HepG2 (cell line): ENCODE results near the gene ZNF771. TPM values are rescaled to one million over a fixed set of nuclear protein-coding genes. Genes with fewer than 3 reads are reported as not detected.

Experiments used
- polyA plus RNA-seq, 8 experiments: library from polyadenylated mRNA; depleted of rRNA in 3 of 8; stranded (reverse) in 7 of 8; unstranded in 1 of 8; fragments of >200 nt; fragmentation: Illumina TruSeq in 4 of 8; extraction: Trizol in 4 of 8; gene quantifications; 2 replicates each; pipeline versions ENCODE4 v1.2.1 to v1.2.3, GENCODE V29; 2011 to 2016; ENCODE audit warnings: low read depth in 4 of 8, missing spikeins in 1 of 8, mixed read lengths in 1 of 8; ENCODE audit not compliant: insufficient read depth in 1 of 8
- small RNA-seq, 3 experiments: library from RNA; depleted of rRNA; stranded (forward); fragments of <200 nt; gene quantifications; one replicate each; pipeline ENCODE3, GENCODE V24; 2012; ENCODE audit warnings: low read depth in 2 of 3, low replicate concordance in 1 of 3; ENCODE audit not compliant: insufficient read length in 3 of 3, insufficient read depth in 2 of 3
- total RNA-seq, 5 experiments: library from RNA; depleted of rRNA; stranded (reverse); fragments of >200 nt; fragmentation: Illumina TruSeq; extraction: Trizol; gene quantifications; 2 replicates each; pipeline ENCODE4 v1.2.3, GENCODE V29; 2016; ENCODE audit warnings: low read depth in 1 of 5

Gene ZNF771
- total and polyA plus RNA-seq, 2 of the 13 experiments (the other 11 are each of a cell fraction or from before 2014, with no cell fraction given), result 5.0 to 11.8 TPM

Small RNAs within 50 kb of the gene (small RNA-seq; reads per million reads assigned to genes)
- gene RF00019 (0 reads per million in 3 experiments), gene RF00406 (0.65 to 3.2 (median 2.9) reads per million in 3 experiments)

Other genes with a start within 250 kb of the ZNF771 start
- 5.4 and 6.5 TPM in 2 replicates for gene CORO1A, start 224.0 kb upstream of the ZNF771 start, total RNA-seq (2016; rRNA removed; fragmentation: Illumina TruSeq; extraction: Trizol)
- 9.5 and 12.9 TPM in 2 replicates for gene CORO1A, start 224.0 kb upstream of the ZNF771 start, polyA plus RNA-seq (2011; rRNA removed)
- gene BOLA2B, start 213.9 kb upstream of the ZNF771 start, total RNA-seq (2016; rRNA removed; fragmentation: Illumina TruSeq; extraction: Trizol), result 295 and 354 TPM in 2 replicates
- gene BOLA2B, start 213.9 kb upstream of the ZNF771 start, polyA plus RNA-seq (2011; rRNA removed), result 63.8 and 97.0 TPM in 2 replicates
- gene SLX1A, start 213.7 kb upstream of the ZNF771 start, total RNA-seq (2016; rRNA removed; fragmentation: Illumina TruSeq; extraction: Trizol), result 13.4 and 37.1 TPM in 2 replicates
- gene SLX1A, start 213.7 kb upstream of the ZNF771 start, polyA plus RNA-seq (2011; rRNA removed), result 9.1 and 12.0 TPM in 2 replicates
- 20.7 and 28.3 TPM in 2 replicates for gene SULT1A3, start 208.4 kb upstream of the ZNF771 start, total RNA-seq (2016; rRNA removed; fragmentation: Illumina TruSeq; extraction: Trizol)
- 15.4 and 21.0 TPM in 2 replicates for gene SULT1A3, start 208.4 kb upstream of the ZNF771 start, polyA plus RNA-seq (2011; rRNA removed)
- gene NPIPB13, start 159.1 kb upstream of the ZNF771 start, total RNA-seq (2016; rRNA removed; fragmentation: Illumina TruSeq; extraction: Trizol), result 1.00 and 1.3 TPM in 2 replicates
- 2.7 and 4.4 TPM in 2 replicates for gene NPIPB13, start 159.1 kb upstream of the ZNF771 start, polyA plus RNA-seq (2011; rRNA removed)
- 54.6 and 69.9 TPM in 2 replicates for gene CD2BP2, start 52.3 kb upstream of the ZNF771 start, total RNA-seq (2016; rRNA removed; fragmentation: Illumina TruSeq; extraction: Trizol)
- gene CD2BP2, start 52.3 kb upstream of the ZNF771 start, polyA plus RNA-seq (2011; rRNA removed), result 24.9 and 27.3 TPM in 2 replicates
- gene TBC1D10B, start 37.1 kb upstream of the ZNF771 start, total RNA-seq (2016; rRNA removed; fragmentation: Illumina TruSeq; extraction: Trizol), result 20.8 and 24.8 TPM in 2 replicates
- gene TBC1D10B, start 37.1 kb upstream of the ZNF771 start, polyA plus RNA-seq (2011; rRNA removed), result 15.7 and 16.4 TPM in 2 replicates
- gene MYL11, start 32.8 kb upstream of the ZNF771 start, total RNA-seq (2016; rRNA removed; fragmentation: Illumina TruSeq; extraction: Trizol), result not detected in 2 replicates
- gene MYL11, start 32.8 kb upstream of the ZNF771 start, polyA plus RNA-seq (2011; rRNA removed), result not detected in 2 replicates
- gene SEPTIN1, start 25.0 kb upstream of the ZNF771 start, total RNA-seq (2016; rRNA removed; fragmentation: Illumina TruSeq; extraction: Trizol), result 0.18 and 0.27 TPM in 2 replicates
- gene SEPTIN1, start 25.0 kb upstream of the ZNF771 start, polyA plus RNA-seq (2011; rRNA removed), result 0.67 and 0.94 TPM in 2 replicates
- gene ZNF48, start 12.2 kb upstream of the ZNF771 start, total RNA-seq (2016; rRNA removed; fragmentation: Illumina TruSeq; extraction: Trizol), result 10.9 and 12.3 TPM in 2 replicates
- gene ZNF48, start 12.2 kb upstream of the ZNF771 start, polyA plus RNA-seq (2011; rRNA removed), result 9.9 and 11.7 TPM in 2 replicates
- gene DCTPP1, start 22.4 kb downstream of the ZNF771 start, total RNA-seq (2016; rRNA removed; fragmentation: Illumina TruSeq; extraction: Trizol), result 74.4 and 105 TPM in 2 replicates
- 52.9 and 54.8 TPM in 2 replicates for gene DCTPP1, start 22.4 kb downstream of the ZNF771 start, polyA plus RNA-seq (2011; rRNA removed)
- 20.7 and 56.3 TPM in 2 replicates for gene SEPHS2, start 38.3 kb downstream of the ZNF771 start, total RNA-seq (2016; rRNA removed; fragmentation: Illumina TruSeq; extraction: Trizol)
- 127 and 128 TPM in 2 replicates for gene SEPHS2, start 38.3 kb downstream of the ZNF771 start, polyA plus RNA-seq (2011; rRNA removed)
- gene ITGAL, start 65.1 kb downstream of the ZNF771 start, total RNA-seq (2016; rRNA removed; fragmentation: Illumina TruSeq; extraction: Trizol), result 0.51 and 0.86 TPM in 2 replicates
- gene ITGAL, start 65.1 kb downstream of the ZNF771 start, polyA plus RNA-seq (2011; rRNA removed), result 1.2 TPM in 2 replicates
- 26.6 and 34.4 TPM in 2 replicates for gene ZNF768, start 119.0 kb downstream of the ZNF771 start, total RNA-seq (2016; rRNA removed; fragmentation: Illumina TruSeq; extraction: Trizol)
- gene ZNF768, start 119.0 kb downstream of the ZNF771 start, polyA plus RNA-seq (2011; rRNA removed), result 26.7 and 40.0 TPM in 2 replicates
- gene ZNF747, start 127.3 kb downstream of the ZNF771 start, total RNA-seq (2016; rRNA removed; fragmentation: Illumina TruSeq; extraction: Trizol), result 8.8 and 10.2 TPM in 2 replicates
- 7.0 and 7.2 TPM in 2 replicates for gene ZNF747, start 127.3 kb downstream of the ZNF771 start, polyA plus RNA-seq (2011; rRNA removed)
- gene ZNF764, start 150.8 kb downstream of the ZNF771 start, total RNA-seq (2016; rRNA removed; fragmentation: Illumina TruSeq; extraction: Trizol), result 7.3 and 9.1 TPM in 2 replicates
- 4.1 and 4.8 TPM in 2 replicates for gene ZNF764, start 150.8 kb downstream of the ZNF771 start, polyA plus RNA-seq (2011; rRNA removed)
- 5.4 and 5.8 TPM in 2 replicates for gene ZNF688, start 164.1 kb downstream of the ZNF771 start, total RNA-seq (2016; rRNA removed; fragmentation: Illumina TruSeq; extraction: Trizol)
- 2.4 and 2.9 TPM in 2 replicates for gene ZNF688, start 164.1 kb downstream of the ZNF771 start, polyA plus RNA-seq (2011; rRNA removed)
- not detected in 2 replicates for gene ZNF785, start 178.1 kb downstream of the ZNF771 start, total RNA-seq (2016; rRNA removed; fragmentation: Illumina TruSeq; extraction: Trizol)
- 0.01 TPM in 1 of 2 replicates, not detected in the other for gene ZNF785, start 178.1 kb downstream of the ZNF771 start, polyA plus RNA-seq (2011; rRNA removed)
- gene ZNF689, start 202.8 kb downstream of the ZNF771 start, total RNA-seq (2016; rRNA removed; fragmentation: Illumina TruSeq; extraction: Trizol), result 19.5 and 22.7 TPM in 2 replicates
- gene ZNF689, start 202.8 kb downstream of the ZNF771 start, polyA plus RNA-seq (2011; rRNA removed), result 9.7 and 11.9 TPM in 2 replicates
- gene PRR14, start 243.4 kb downstream of the ZNF771 start, total RNA-seq (2016; rRNA removed; fragmentation: Illumina TruSeq; extraction: Trizol), result 9.1 and 11.0 TPM in 2 replicates
- 8.4 and 9.2 TPM in 2 replicates for gene PRR14, start 243.4 kb downstream of the ZNF771 start, polyA plus RNA-seq (2011; rRNA removed)